Type B pancreatic cell (in vitro differentiated cells): ENCODE measurements around the gene RNFT2. TPM values are rescaled to one million over a fixed set of nuclear protein-coding genes. Genes with fewer than 3 reads are reported as not detected.

ENCODE experiments used
- DNase-seq: peaks from one replicate; pipeline ENCODE4 v3.0.0; 2021; ENCODE audit warnings: mixed read lengths; ENCODE audit not compliant: unreplicated experiment; ENCODE audit errors: extremely low spot score
- H3K27ac Mint-ChIP-seq: 2 replicates; pipeline ENCODE4 v1.8.0; 2021; ENCODE audit warnings: mild to moderate bottlenecking, mixed read lengths
- H3K27me3 Mint-ChIP-seq: 2 replicates; pipeline ENCODE4 v1.8.0; 2021; ENCODE audit warnings: mixed read lengths
- H3K36me3 Mint-ChIP-seq: 2 replicates; pipeline ENCODE4 v1.8.0; 2021; ENCODE audit warnings: mixed read lengths
- H3K4me1 Mint-ChIP-seq: one replicate; pipeline ENCODE4 v1.8.0; 2021; ENCODE audit warnings: mixed read lengths; ENCODE audit not compliant: unreplicated experiment
- H3K4me3 Mint-ChIP-seq: 2 replicates; pipeline ENCODE4 v1.8.0; 2021; ENCODE audit warnings: mild to moderate bottlenecking, mixed read lengths
- H3K9me3 Mint-ChIP-seq: 2 replicates; pipeline ENCODE4 v1.8.0; 2021; ENCODE audit warnings: mixed read lengths
- CTCF ChIP-seq: fragments of 200-600 bp; sonication (generic); conservative IDR thresholded peaks from 2 replicates; pipeline ENCODE4 v1.5.0; 2021; ENCODE audit warnings: antibody characterized with exemption, mild to moderate bottlenecking
- total RNA-seq: library from RNA; stranded (reverse); gene quantifications from 2 replicates; pipeline ENCODE4 v1.2.1, GENCODE V29; 2021; ENCODE audit warnings: low replicate concordance

Gene RNFT2
- total RNA-seq, 1 donor from 2014 or later, result 25.0 TPM

- Mint-ChIP-seq H3K36me3 (peaks cover 28% of the 10 kb centered on the region), H3K9me3 (no peaks in the 10 kb centered on the region), H3K4me1 (peaks cover 28% of the 10 kb centered on the region), H3K27ac (peak overlapping the region; percentile 46), H3K27me3 (no peaks in the 10 kb centered on the region), H3K4me3 (no peak overlapping the region)
- no peak for TF ChIP-seq CTCF
- DNase-seq, result no peak
Measured at GRCh38 chr12:116719731-116720528, 18.2 kb upstream of the RNFT2 start.

- Mint-ChIP-seq H3K27ac (no peak overlapping the region), H3K36me3 (peaks cover 12% of the 10 kb centered on the region), H3K4me3 (no peak overlapping the region), H3K4me1 (peaks cover 27% of the 10 kb centered on the region), H3K27me3 (no peaks in the 10 kb centered on the region), H3K9me3 (no peaks in the 10 kb centered on the region)
- no peak for TF ChIP-seq CTCF
- no peak for DNase-seq
Measured at GRCh38 chr12:116722245-116722644, 15.9 kb upstream of the RNFT2 start.

GRCh38 chr12:116726694-116727093, 11.4 kb upstream of the RNFT2 start:
- H3K4me3 Mint-ChIP-seq, result no peak overlapping the region

GRCh38 chr12:116727261-116727660, 10.9 kb upstream of the RNFT2 start:
- Mint-ChIP-seq H3K27ac (no peak overlapping the region), H3K4me3 (no peak overlapping the region), H3K9me3 (no peaks in the 10 kb centered on the region), H3K27me3 (no peaks in the 10 kb centered on the region), H3K36me3 (peaks cover 13% of the 10 kb centered on the region), H3K4me1 (peaks cover 15% of the 10 kb centered on the region)
- DNase-seq, result no peak
- no peak for TF ChIP-seq CTCF

More at GRCh38 chr12:116726694-116727093, 11.4 kb upstream of the RNFT2 start:
- no peak for DNase-seq
- Mint-ChIP-seq H3K27ac (no peak overlapping the region), H3K36me3 (peaks cover 16% of the 10 kb centered on the region), H3K27me3 (no peaks in the 10 kb centered on the region), H3K9me3 (no peaks in the 10 kb centered on the region), H3K4me1 (peaks cover 15% of the 10 kb centered on the region)
- TF ChIP-seq CTCF, result no peak

GRCh38 chr12:116727891-116728290, 10.2 kb upstream of the RNFT2 start:
- Mint-ChIP-seq H3K27ac (peak overlapping the region; percentile 42), H3K9me3 (no peaks in the 10 kb centered on the region), H3K36me3 (peaks cover 11% of the 10 kb centered on the region), H3K4me3 (no peak overlapping the region), H3K27me3 (no peaks in the 10 kb centered on the region), H3K4me1 (peaks cover 15% of the 10 kb centered on the region)
- TF ChIP-seq CTCF, result no peak
- no peak for DNase-seq
